ENCODE results near the gene TMEM254. TPM values are rescaled to one million over a fixed set of nuclear protein-coding genes. Genes with fewer than 3 reads are reported as not detected.

The TMEM254 gene
- total RNA-seq, 1 donor from 2014 or later: 7.6 TPM

Other genes starting within 250 kb of the TMEM254 start
- 0.81 TPM for gene SFTPD, start 129.6 kb upstream of the TMEM254 start, total RNA-seq
- gene PLAC9, start 54.1 kb downstream of the TMEM254 start, total RNA-seq: 29.1 TPM
- 434 TPM for gene ANXA11, start 126.9 kb downstream of the TMEM254 start, total RNA-seq
- gene MAT1A, start 211.0 kb downstream of the TMEM254 start, total RNA-seq: 0.30 TPM

Data from Right ventricle myocardium superior (tissue), 1 donor.